Measurements from ENCODE around the gene SMARCC2.
A peak's percentile ranks its signal among the peaks of the same experiment; 100 is the strongest.

SMARCC2 gene

GRCh38 chr12:56221757-56222530 lies 32.7 kb upstream of the SMARCC2 start, which contains the start of gene RNF41:
Gene RNF41, minus strand, starts transcription at chr12:56221922. Its CDS starts 7,875 bp downstream, at chr12:56214047.
- Mint-ChIP-seq H3K9me3 (no peaks in the 10 kb centered on the region), H3K27ac (peak within 1 kb of the TSS; percentile 95), H3K27me3 (no peaks in the 10 kb centered on the region), H3K4me3 (peak within 1 kb of the TSS; percentile 93), H3K36me3 (ENCODE audit: low read depth) (peaks cover 44% of the 10 kb centered on the region), H3K4me1 (ENCODE audit: low read depth) (peaks cover 46% of the 10 kb centered on the region)
- DNase-seq = peak; percentile 96

- Mint-ChIP-seq H3K27ac (peak overlapping the region; percentile 95), H3K4me3 (peak overlapping the region; percentile 93), H3K4me1 (ENCODE audit: low read depth) (peaks cover 49% of the 10 kb centered on the region), H3K27me3 (no peaks in the 10 kb centered on the region), H3K36me3 (ENCODE audit: low read depth) (peaks cover 44% of the 10 kb centered on the region), H3K9me3 (no peaks in the 10 kb centered on the region)
- no peak for DNase-seq
Measured at GRCh38 chr12:56221232-56221756, 32.0 kb upstream of the SMARCC2 start.

GRCh38 chr12:56220611-56221231 lies 31.4 kb upstream of the SMARCC2 start:
- peak overlapping the region; percentile 93 for H3K4me3 Mint-ChIP-seq
- H3K27ac Mint-ChIP-seq = peak overlapping the region; percentile 95
- H3K9me3 Mint-ChIP-seq = no peaks in the 10 kb centered on the region
- H3K36me3 Mint-ChIP-seq (ENCODE audit: low read depth) = peaks cover 43% of the 10 kb centered on the region
- no peaks in the 10 kb centered on the region for H3K27me3 Mint-ChIP-seq
- peaks cover 45% of the 10 kb centered on the region for H3K4me1 Mint-ChIP-seq (ENCODE audit: low read depth)
- no peak for DNase-seq

- Mint-ChIP-seq H3K27ac (no peak overlapping the region), H3K9me3 (no peaks in the 10 kb centered on the region), H3K27me3 (no peaks in the 10 kb centered on the region), H3K36me3 (ENCODE audit: low read depth) (peaks cover 42% of the 10 kb centered on the region), H3K4me3 (peak overlapping the region; percentile 25), H3K4me1 (ENCODE audit: low read depth) (peaks cover 38% of the 10 kb centered on the region)
- DNase-seq = no peak
Measured at GRCh38 chr12:56219840-56220239, 30.6 kb upstream of the SMARCC2 start.

GRCh38 chr12:56216461-56216860 lies 27.2 kb upstream of the SMARCC2 start:
- DNase-seq = no peak
- Mint-ChIP-seq H3K9me3 (no peaks in the 10 kb centered on the region), H3K27ac (no peak overlapping the region), H3K36me3 (ENCODE audit: low read depth) (peaks cover 57% of the 10 kb centered on the region), H3K27me3 (no peaks in the 10 kb centered on the region), H3K4me3 (no peak overlapping the region), H3K4me1 (ENCODE audit: low read depth) (peaks cover 25% of the 10 kb centered on the region)

GRCh38 chr12:56213878-56214277 lies 24.6 kb upstream of the SMARCC2 start:
- Mint-ChIP-seq H3K4me1 (ENCODE audit: low read depth) (peaks cover 16% of the 10 kb centered on the region), H3K4me3 (no peak overlapping the region), H3K27me3 (no peaks in the 10 kb centered on the region), H3K27ac (peak overlapping the region; percentile 20), H3K36me3 (ENCODE audit: low read depth) (peaks cover 73% of the 10 kb centered on the region), H3K9me3 (no peaks in the 10 kb centered on the region)
- no peak for DNase-seq

- no peaks in the 10 kb centered on the region for H3K9me3 Mint-ChIP-seq
- H3K27me3 Mint-ChIP-seq = no peaks in the 10 kb centered on the region
- H3K36me3 Mint-ChIP-seq (ENCODE audit: low read depth) = peaks cover 83% of the 10 kb centered on the region
- no peak for DNase-seq
- peaks cover 16% of the 10 kb centered on the region for H3K4me1 Mint-ChIP-seq (ENCODE audit: low read depth)
- no peak overlapping the region for H3K4me3 Mint-ChIP-seq
- H3K27ac Mint-ChIP-seq = peak overlapping the region; percentile 69
Measured at GRCh38 chr12:56212361-56212760, 23.1 kb upstream of the SMARCC2 start.

GRCh38 chr12:56208006-56208405 lies 18.7 kb upstream of the SMARCC2 start:
- Mint-ChIP-seq H3K4me3 (no peak overlapping the region), H3K27ac (no peak overlapping the region), H3K36me3 (ENCODE audit: low read depth) (peaks cover 73% of the 10 kb centered on the region)

GRCh38 chr12:56206452-56207166 lies 17.3 kb upstream of the SMARCC2 start:
- Mint-ChIP-seq H3K27ac (peak overlapping the region; percentile 27), H3K36me3 (ENCODE audit: low read depth) (peaks cover 59% of the 10 kb centered on the region), H3K4me3 (no peak overlapping the region)

More at GRCh38 chr12:56208006-56208405, 18.7 kb upstream of the SMARCC2 start:
- Mint-ChIP-seq H3K27me3 (no peaks in the 10 kb centered on the region), H3K4me1 (ENCODE audit: low read depth) (peaks cover 11% of the 10 kb centered on the region), H3K9me3 (no peaks in the 10 kb centered on the region)
- no peak for DNase-seq

GRCh38 chr12:56205445-56205844 lies 16.2 kb upstream of the SMARCC2 start:
- no peaks in the 10 kb centered on the region for H3K9me3 Mint-ChIP-seq
- H3K4me3 Mint-ChIP-seq = no peak overlapping the region
- DNase-seq = no peak

More at GRCh38 chr12:56206452-56207166, 17.3 kb upstream of the SMARCC2 start:
- DNase-seq = peak; percentile 40
- Mint-ChIP-seq H3K9me3 (no peaks in the 10 kb centered on the region), H3K27me3 (no peaks in the 10 kb centered on the region), H3K4me1 (ENCODE audit: low read depth) (peaks cover 2% of the 10 kb centered on the region)

GRCh38 chr12:56204275-56204674 lies 15.0 kb upstream of the SMARCC2 start:
- DNase-seq = no peak
- Mint-ChIP-seq H3K27me3 (no peaks in the 10 kb centered on the region), H3K9me3 (no peaks in the 10 kb centered on the region), H3K27ac (no peak overlapping the region), H3K4me3 (no peak overlapping the region), H3K36me3 (ENCODE audit: low read depth) (peaks cover 39% of the 10 kb centered on the region), H3K4me1 (ENCODE audit: low read depth) (peaks cover 2% of the 10 kb centered on the region)

More at GRCh38 chr12:56205445-56205844, 16.2 kb upstream of the SMARCC2 start:
- no peak overlapping the region for H3K27ac Mint-ChIP-seq
- peaks cover 49% of the 10 kb centered on the region for H3K36me3 Mint-ChIP-seq (ENCODE audit: low read depth)
- H3K27me3 Mint-ChIP-seq = no peaks in the 10 kb centered on the region
- peaks cover 2% of the 10 kb centered on the region for H3K4me1 Mint-ChIP-seq (ENCODE audit: low read depth)

GRCh38 chr12:56202838-56203237 lies 13.6 kb upstream of the SMARCC2 start:
- Mint-ChIP-seq H3K9me3 (no peaks in the 10 kb centered on the region), H3K27ac (no peak overlapping the region), H3K36me3 (ENCODE audit: low read depth) (peaks cover 30% of the 10 kb centered on the region), H3K4me1 (ENCODE audit: low read depth) (peaks cover 2% of the 10 kb centered on the region), H3K4me3 (no peak overlapping the region), H3K27me3 (no peaks in the 10 kb centered on the region)
- no peak for DNase-seq

- H3K27me3 Mint-ChIP-seq = no peaks in the 10 kb centered on the region
- H3K9me3 Mint-ChIP-seq = no peaks in the 10 kb centered on the region
Measured at GRCh38 chr12:56202366-56202765, 13.1 kb upstream of the SMARCC2 start.

GRCh38 chr12:56198836-56199235 lies 9.6 kb upstream of the SMARCC2 start:
- DNase-seq = no peak
- Mint-ChIP-seq H3K4me3 (no peak overlapping the region), H3K27me3 (no peaks in the 10 kb centered on the region), H3K36me3 (ENCODE audit: low read depth) (no peaks in the 10 kb centered on the region), H3K9me3 (no peaks in the 10 kb centered on the region), H3K4me1 (ENCODE audit: low read depth) (no peaks in the 10 kb centered on the region), H3K27ac (no peak overlapping the region)

More at GRCh38 chr12:56202366-56202765, 13.1 kb upstream of the SMARCC2 start:
- no peak for DNase-seq
- H3K36me3 Mint-ChIP-seq (ENCODE audit: low read depth) = peaks cover 25% of the 10 kb centered on the region
- H3K27ac Mint-ChIP-seq = no peak overlapping the region
- peaks cover 2% of the 10 kb centered on the region for H3K4me1 Mint-ChIP-seq (ENCODE audit: low read depth)
- H3K4me3 Mint-ChIP-seq = no peak overlapping the region
